ENCODE measurements around the gene TMEM89. TPM values are rescaled to one million over a fixed set of nuclear protein-coding genes. Genes with fewer than 3 reads are reported as not detected.

Gene TMEM89
- polyA plus RNA-seq, 3 donors: not detected

GRCh38 chr3:48619541-48620524 is 1.7 kb downstream of the TMEM89 start:
- DNase-seq: no peak

- DNase-seq: no peak
Observed at GRCh38 chr3:48617559-48617958, 4.0 kb downstream of the TMEM89 start.

- no peak for DNase-seq
Observed at GRCh38 chr3:48614044-48614443, 7.5 kb downstream of the TMEM89 start.

- no peak for DNase-seq
Observed at GRCh38 chr3:48612309-48612708, 9.3 kb downstream of the TMEM89 start.

GRCh38 chr3:48609088-48610005 is 12.2 kb downstream of the TMEM89 start, which contains the start of gene UQCRC1:
Gene UQCRC1 (minus strand): TSS chr3:48609646. CDS start chr3:48609620, 26 bp downstream.
- DNase-seq: peak; percentile 92

GRCh38 chr3:48607519-48607918 is 14.1 kb downstream of the TMEM89 start:
- no peak for DNase-seq

- no peak for DNase-seq
Observed at GRCh38 chr3:48601622-48601994, 20.0 kb downstream of the TMEM89 start.

- no peak for DNase-seq
Observed at GRCh38 chr3:48600711-48601621, 20.6 kb downstream of the TMEM89 start.

GRCh38 chr3:48599509-48600285 is 21.9 kb downstream of the TMEM89 start:
- DNase-seq: no peak

GRCh38 chr3:48599077-48599501 is 22.5 kb downstream of the TMEM89 start:
- DNase-seq: no peak

- peak; percentile 86 for DNase-seq
Observed at GRCh38 chr3:48598323-48599076, 23.1 kb downstream of the TMEM89 start.

GRCh38 chr3:48597408-48597800 is 24.2 kb downstream of the TMEM89 start:
- DNase-seq: no peak

GRCh38 chr3:48596676-48597407 is 24.7 kb downstream of the TMEM89 start:
- no peak for DNase-seq

- no peak for DNase-seq
Observed at GRCh38 chr3:48596157-48596556, 25.4 kb downstream of the TMEM89 start.

- peak; percentile 36 for DNase-seq
Observed at GRCh38 chr3:48595526-48596121, 25.9 kb downstream of the TMEM89 start.

- peak; percentile 24 for DNase-seq
Observed at GRCh38 chr3:48595075-48595525, 26.5 kb downstream of the TMEM89 start, which contains the start of gene COL7A1. Gene COL7A1 (minus strand): TSS chr3:48595329. CDS start chr3:48595159, 170 bp downstream.

GRCh38 chr3:48594417-48595049 is 27.0 kb downstream of the TMEM89 start:
- DNase-seq: no peak

GRCh38 chr3:48593337-48593736 is 28.2 kb downstream of the TMEM89 start:
- no peak for DNase-seq
